Caco-2 (cell line): Measurements from ENCODE around the gene RABEP2. TPM values are rescaled to one million over a fixed set of nuclear protein-coding genes. Genes with fewer than 3 reads are reported as not detected.

Experiments
- BruUV-seq: library from RNA; stranded (reverse); fragments of 400-500 nt; replicated peaks from 2 replicates; lab custom pipeline; 2021; lab: Mats Ljungman, UMichigan
- CTCF ChIA-PET: fragments of 300-600 bp; sonication (Branson Sonifier 250); formaldehyde crosslinking; loops from one replicate; lab custom pipeline; 2022; ENCODE audit warnings: antibody characterized with exemption; lab: Charles Lee
- POLR2A ChIA-PET: fragments of 300-600 bp; sonication (Branson Sonifier 250); formaldehyde crosslinking; loops from one replicate; lab custom pipeline; 2022; ENCODE audit warnings: antibody characterized with exemption; lab: Charles Lee
- DNase-seq, 2 experiments: peaks; one replicate each; pipeline versions ENCODE4 v3.0.0 to v3.0.0-alpha.2; 2020 to 2022
- H3K27me3 ChIP-seq: replicated peaks from 2 replicates; pipeline ENCODE4 v1.6.0; 2011; ENCODE audit warnings: low read length; ENCODE audit not compliant: control insufficient read depth, insufficient read depth
- H3K36me3 ChIP-seq: 2 replicates; pipeline ENCODE4 v1.5.1; 2011; ENCODE audit warnings: low read length; ENCODE audit not compliant: control insufficient read depth, insufficient read depth
- H3K4me1 ChIP-seq: fragments of 250-450 bp; sonication (Bioruptor Pico); 2 replicates; pipeline ENCODE4 v1.5.1; 2020; ENCODE audit warnings: mild to moderate bottlenecking
- H3K4me3 ChIP-seq: 2 replicates; pipeline ENCODE4 v1.5.1; 2011; ENCODE audit warnings: low read depth, mild to moderate bottlenecking, control low read depth, low read length
- H3K9me3 ChIP-seq: fragments of 250-450 bp; sonication (Bioruptor Pico); 2 replicates; pipeline ENCODE4 v1.5.1; 2020; ENCODE audit warnings: mild to moderate bottlenecking, moderate library complexity
- H3K27ac Mint-ChIP-seq: one replicate; pipeline ENCODE4 v1.8.0; 2022; ENCODE audit warnings: mixed read lengths; ENCODE audit not compliant: unreplicated experiment
- H3K27me3 Mint-ChIP-seq: one replicate; pipeline ENCODE4 v1.8.0; 2022; ENCODE audit warnings: mixed read lengths; ENCODE audit not compliant: insufficient read depth, unreplicated experiment
- H3K36me3 Mint-ChIP-seq: one replicate; pipeline ENCODE4 v1.8.0; 2022; ENCODE audit warnings: mild to moderate bottlenecking, mixed read lengths; ENCODE audit not compliant: insufficient read depth, unreplicated experiment
- H3K4me1 Mint-ChIP-seq: one replicate; pipeline ENCODE4 v1.8.0; 2022; ENCODE audit warnings: low read depth, mixed read lengths; ENCODE audit not compliant: unreplicated experiment
- H3K4me3 Mint-ChIP-seq: one replicate; pipeline ENCODE4 v1.8.0; 2022; ENCODE audit warnings: mild to moderate bottlenecking, moderate library complexity, mixed read lengths; ENCODE audit not compliant: unreplicated experiment
- H3K9me3 Mint-ChIP-seq: one replicate; pipeline ENCODE4 v1.8.0; 2022; ENCODE audit warnings: mixed read lengths; ENCODE audit not compliant: unreplicated experiment
- intact Hi-C: fragments of 100-400 bp; cut with micrococcal nuclease; formaldehyde crosslinking; loops from one replicate; pipeline ENCODE4 v1.10.0; 2022; ENCODE audit not compliant: unreplicated experiment
- total RNA-seq: library from RNA; stranded (reverse); gene quantifications from 2 replicates; pipeline ENCODE4 v1.2.3, GENCODE V29; 2022
- TF ChIP-seq, protein P1 (sequence below), 2 experiments: fragments of 200-600 bp in 1 of 2; IDR thresholded peaks; 1 replicate in 1 of 2; 2 replicates in 1 of 2; pipeline versions ENCODE4 v1.5.1 to v1.8.0; 2011 to 2022; ENCODE audit warnings: antibody characterized with exemption in 1 of 2, control low read depth in 1 of 2, inconsistent platforms in 1 of 2, low read depth in 1 of 2, low read length in 1 of 2, mild to moderate bottlenecking in 1 of 2, moderate library complexity in 1 of 2; ENCODE audit not compliant: insufficient read depth in 1 of 2, severe bottlenecking in 1 of 2, unreplicated experiment in 1 of 2

The RABEP2 gene
- total RNA-seq, 1 experiment from 2014 or later = 22.9 TPM

- no peak overlapping the region for H3K4me3 ChIP-seq
- H3K27ac Mint-ChIP-seq = peak overlapping the region; percentile 17
- intact Hi-C loops = no loop called here
- ChIA-PET CTCF (no interaction called here), POLR2A (no interaction called here)
- H3K36me3 ChIP-seq = no peaks in the 10 kb centered on the region
- no peaks in the 10 kb centered on the region for H3K9me3 ChIP-seq
- no peak for DNase-seq
- H3K27me3 ChIP-seq = no peaks in the 10 kb centered on the region
- no peaks in the 10 kb centered on the region for H3K36me3 Mint-ChIP-seq
- no peak overlapping the region for H3K4me3 Mint-ChIP-seq
- no TSS peak for BruUV-seq
- H3K4me1 ChIP-seq = no peaks in the 10 kb centered on the region
- H3K9me3 Mint-ChIP-seq = no peaks in the 10 kb centered on the region
- H3K4me1 Mint-ChIP-seq = peaks cover 6% of the 10 kb centered on the region
- TF ChIP-seq, protein P1, sequence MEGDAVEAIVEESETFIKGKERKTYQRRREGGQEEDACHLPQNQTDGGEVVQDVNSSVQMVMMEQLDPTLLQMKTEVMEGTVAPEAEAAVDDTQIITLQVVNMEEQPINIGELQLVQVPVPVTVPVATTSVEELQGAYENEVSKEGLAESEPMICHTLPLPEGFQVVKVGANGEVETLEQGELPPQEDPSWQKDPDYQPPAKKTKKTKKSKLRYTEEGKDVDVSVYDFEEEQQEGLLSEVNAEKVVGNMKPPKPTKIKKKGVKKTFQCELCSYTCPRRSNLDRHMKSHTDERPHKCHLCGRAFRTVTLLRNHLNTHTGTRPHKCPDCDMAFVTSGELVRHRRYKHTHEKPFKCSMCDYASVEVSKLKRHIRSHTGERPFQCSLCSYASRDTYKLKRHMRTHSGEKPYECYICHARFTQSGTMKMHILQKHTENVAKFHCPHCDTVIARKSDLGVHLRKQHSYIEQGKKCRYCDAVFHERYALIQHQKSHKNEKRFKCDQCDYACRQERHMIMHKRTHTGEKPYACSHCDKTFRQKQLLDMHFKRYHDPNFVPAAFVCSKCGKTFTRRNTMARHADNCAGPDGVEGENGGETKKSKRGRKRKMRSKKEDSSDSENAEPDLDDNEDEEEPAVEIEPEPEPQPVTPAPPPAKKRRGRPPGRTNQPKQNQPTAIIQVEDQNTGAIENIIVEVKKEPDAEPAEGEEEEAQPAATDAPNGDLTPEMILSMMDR (IDR thresholded peaks at IDR 0.05; ENCODE audit: insufficient read depth in 1 of 2, low read depth in 1 of 2, low read length in 1 of 2, severe bottlenecking in 1 of 2, unreplicated experiment in 1 of 2) = no peak
- no peaks in the 10 kb centered on the region for H3K27me3 Mint-ChIP-seq
These were observed 7.5 kb upstream of the RABEP2 start for GRCh38 chr16:28932339-28933141.

DNA sequence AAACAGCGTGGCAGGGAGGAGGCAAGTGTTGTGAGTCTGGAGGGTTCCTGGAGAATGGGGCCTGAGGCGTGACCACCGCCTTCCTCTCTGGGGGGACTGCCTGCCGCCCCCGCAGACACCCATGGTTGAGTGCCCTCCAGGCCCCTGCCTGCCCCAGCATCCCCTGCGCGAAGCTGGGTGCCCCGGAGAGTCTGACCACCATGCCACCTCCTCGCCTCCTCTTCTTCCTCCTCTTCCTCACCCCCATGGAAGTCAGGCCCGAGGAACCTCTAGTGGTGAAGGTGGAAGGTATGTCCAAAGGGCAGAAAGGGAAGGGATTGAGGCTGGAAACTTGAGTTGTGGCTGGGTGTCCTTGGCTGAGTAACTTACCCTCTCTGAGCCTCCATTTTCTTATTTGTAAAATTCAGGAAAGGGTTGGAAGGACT, 6.8 kb upstream of the RABEP2 start, which contains the start of gene CD19:
Gene CD19, plus strand, starts transcription at position 171 of the 425 bp plus-strand sequence. Its CDS starts 30 bp downstream, at position 201.
- no peaks in the 10 kb centered on the region for H3K27me3 ChIP-seq
- TF ChIP-seq, protein P1 (IDR thresholded peaks at IDR 0.05; ENCODE audit: insufficient read depth in 1 of 2, low read depth in 1 of 2, low read length in 1 of 2, severe bottlenecking in 1 of 2, unreplicated experiment in 1 of 2) = no peak
- peak within 1 kb of the TSS; percentile 17 for H3K27ac Mint-ChIP-seq
- H3K27me3 Mint-ChIP-seq = no peaks in the 10 kb centered on the region
- H3K4me1 Mint-ChIP-seq = peaks cover 6% of the 10 kb centered on the region
- H3K4me3 ChIP-seq = no peak within 1 kb of the TSS
- CTCF ChIA-PET = interaction anchor here (0.7 kb wide), 1 partner anchor 75 kb away, joined by 3 read pairs; no protein-coding TSS in a partner anchor
- no peaks in the 10 kb centered on the region for H3K36me3 Mint-ChIP-seq
- intact Hi-C loops = no loop called here
- H3K9me3 Mint-ChIP-seq = no peaks in the 10 kb centered on the region
- H3K4me3 Mint-ChIP-seq = no peak within 1 kb of the TSS
- no peaks in the 10 kb centered on the region for H3K4me1 ChIP-seq
- no peaks in the 10 kb centered on the region for H3K36me3 ChIP-seq
- POLR2A ChIA-PET = no interaction called here
- no peaks in the 10 kb centered on the region for H3K9me3 ChIP-seq
- no peak for DNase-seq
- no TSS peak for BruUV-seq

- TF ChIP-seq, protein P1 (IDR thresholded peaks at IDR 0.05; ENCODE audit: insufficient read depth in 1 of 2, low read depth in 1 of 2, low read length in 1 of 2, severe bottlenecking in 1 of 2, unreplicated experiment in 1 of 2) = no peak
- Mint-ChIP-seq H3K36me3 (peaks cover 6% of the 10 kb centered on the region), H3K4me3 (no peak overlapping the region), H3K4me1 (no peaks in the 10 kb centered on the region), H3K9me3 (no peaks in the 10 kb centered on the region), H3K27ac (no peak overlapping the region), H3K27me3 (no peaks in the 10 kb centered on the region)
- ChIA-PET POLR2A (no interaction called here), CTCF (no interaction called here)
- no TSS peak for BruUV-seq
- DNase-seq = no peak
- H3K36me3 ChIP-seq = no peaks in the 10 kb centered on the region
- no peaks in the 10 kb centered on the region for H3K27me3 ChIP-seq
- intact Hi-C loops = no loop called here
- H3K4me3 ChIP-seq = no peak overlapping the region
- no peaks in the 10 kb centered on the region for H3K9me3 ChIP-seq
- H3K4me1 ChIP-seq = no peaks in the 10 kb centered on the region
These were observed 5.6 kb upstream of the RABEP2 start for GRCh38 chr16:28930652-28931051.
